Measurements from ENCODE around the gene FBLN2.
"Not testable (repeated sequence)": the region's sequence is repeated elsewhere in the genome, so short reads cannot be mapped to it uniquely, and the experiment has no call there.

FBLN2 gene

DNA sequence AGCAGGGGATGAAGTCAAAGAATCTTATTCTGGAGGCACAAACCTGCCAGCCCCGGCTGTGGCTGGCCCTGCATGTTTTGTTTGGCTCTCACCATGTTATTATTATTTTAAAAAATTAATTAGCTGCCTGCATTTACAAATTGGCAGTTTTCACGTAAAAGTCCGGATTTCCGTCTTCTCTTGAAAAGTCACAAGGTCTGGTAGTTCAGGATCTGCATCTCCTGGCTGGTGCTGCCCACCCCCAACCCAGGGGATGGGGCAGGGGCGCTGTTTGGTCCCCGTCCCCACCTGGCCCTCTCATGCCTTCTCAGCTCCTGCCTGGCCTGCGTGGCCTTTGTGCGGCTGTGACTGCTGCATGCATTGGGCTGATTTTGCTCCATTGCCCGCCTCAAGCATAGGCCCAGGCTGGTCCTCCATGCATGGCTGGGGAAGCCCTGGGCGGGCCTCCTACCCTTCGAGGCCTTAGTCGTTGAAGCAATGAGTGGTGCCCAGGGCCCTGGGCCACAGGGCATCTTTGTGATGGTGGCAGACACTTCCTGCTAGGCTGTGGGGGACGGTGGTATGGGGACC is 2.0 kb downstream of the FBLN2 start:
- DNase-seq, result no peak

DNA sequence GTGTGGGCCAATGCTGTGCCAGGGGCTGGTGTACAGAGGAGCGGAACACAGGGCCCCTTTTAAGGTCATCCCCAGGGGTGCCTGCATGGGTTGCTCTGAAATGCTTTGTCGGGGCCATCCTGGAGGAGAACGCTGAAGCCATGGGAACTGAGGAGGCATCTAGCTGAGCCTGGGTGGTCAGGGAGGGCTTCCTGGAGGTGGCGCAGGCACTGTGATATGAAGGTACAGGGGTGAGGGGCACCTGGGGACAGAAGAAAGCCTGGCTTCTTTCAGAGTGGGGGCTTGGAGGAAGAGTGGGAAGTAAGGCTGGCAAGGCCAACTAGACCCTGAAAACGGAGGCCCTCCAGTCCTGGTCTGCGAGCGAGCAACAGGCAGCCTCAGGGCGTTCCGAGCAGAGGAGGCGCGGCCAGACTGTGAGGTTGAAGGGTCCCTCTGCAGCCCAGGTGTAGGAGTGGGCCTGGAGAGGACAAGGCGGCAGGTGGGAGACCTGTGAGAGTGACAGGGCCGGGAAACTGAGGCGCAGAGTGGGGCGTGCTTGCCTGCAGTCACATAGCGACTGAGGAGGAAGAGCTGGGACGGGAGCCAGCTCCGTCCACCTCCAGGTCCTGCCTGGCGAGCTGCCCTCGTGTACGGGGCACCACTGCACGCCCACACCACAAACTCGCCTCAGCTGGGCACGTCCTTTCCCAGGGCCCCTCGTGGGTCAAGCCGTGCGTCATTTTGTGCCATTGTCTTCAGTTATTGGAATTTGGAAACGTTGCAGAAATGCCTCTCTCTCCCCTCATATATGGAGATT is 4.1 kb downstream of the FBLN2 start:
- DNase-seq, result no peak

DNA sequence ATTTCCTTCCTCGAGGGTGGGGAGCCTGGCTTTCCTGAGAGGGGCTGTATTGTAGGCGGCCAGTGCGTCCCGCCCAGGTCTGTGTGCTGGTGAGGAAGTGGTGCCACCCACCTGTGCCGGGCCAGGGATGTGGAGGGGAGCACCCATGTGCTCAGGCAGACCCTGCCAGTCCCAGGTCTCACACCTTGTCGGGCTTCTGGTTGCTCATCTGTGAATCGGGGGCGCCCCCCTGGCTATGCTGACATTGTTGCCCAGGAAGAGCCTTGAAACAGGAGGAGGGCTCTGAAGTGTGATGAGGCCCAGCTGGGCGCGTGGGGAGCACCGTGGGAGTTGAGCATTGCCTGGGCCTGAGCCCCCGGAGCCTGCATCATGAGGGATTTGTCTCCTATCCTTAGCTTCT is 4.8 kb downstream of the FBLN2 start:
- DNase-seq, result no peak

DNA sequence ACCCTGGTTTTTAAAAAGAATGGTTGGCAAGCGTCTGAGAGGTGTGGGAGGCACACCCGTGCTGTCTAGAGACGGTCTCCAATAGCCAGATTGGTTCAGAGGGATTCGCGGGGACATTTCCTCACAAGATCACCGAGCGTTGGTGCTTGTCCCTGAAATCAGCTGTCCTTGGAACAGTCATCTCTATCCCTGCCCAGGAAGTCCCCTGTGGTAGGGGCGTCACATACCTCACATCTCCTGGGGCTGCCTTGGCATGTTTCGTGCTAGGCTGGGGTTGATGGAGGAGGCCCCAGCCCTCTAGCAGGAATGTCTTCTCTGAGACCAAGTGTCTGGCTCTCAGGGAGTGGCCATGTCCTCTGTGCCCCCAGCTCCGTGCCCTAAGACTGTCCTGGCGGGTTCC is 6.8 kb downstream of the FBLN2 start:
- DNase-seq, result no peak

DNA sequence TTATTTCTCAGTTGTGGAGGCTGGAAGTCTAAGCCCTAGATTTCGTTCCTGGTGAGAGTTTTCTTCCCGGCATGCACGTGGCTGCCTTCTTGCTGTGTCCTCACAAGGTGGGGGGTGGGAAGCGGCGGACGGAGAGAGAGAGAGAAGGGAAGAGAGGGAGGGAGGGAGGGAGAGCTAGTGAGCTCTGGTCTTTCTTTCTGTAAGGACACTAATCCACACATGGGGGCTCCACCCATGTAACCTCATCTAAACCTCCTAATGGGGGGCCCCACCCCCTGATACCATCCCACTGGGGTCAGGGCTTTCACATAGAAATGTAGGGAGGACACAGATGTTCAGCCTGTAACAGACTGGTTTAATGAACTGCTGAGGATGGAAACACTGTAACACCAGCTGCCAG is 7.3 kb downstream of the FBLN2 start:
- peak; percentile 51 for DNase-seq

DNA sequence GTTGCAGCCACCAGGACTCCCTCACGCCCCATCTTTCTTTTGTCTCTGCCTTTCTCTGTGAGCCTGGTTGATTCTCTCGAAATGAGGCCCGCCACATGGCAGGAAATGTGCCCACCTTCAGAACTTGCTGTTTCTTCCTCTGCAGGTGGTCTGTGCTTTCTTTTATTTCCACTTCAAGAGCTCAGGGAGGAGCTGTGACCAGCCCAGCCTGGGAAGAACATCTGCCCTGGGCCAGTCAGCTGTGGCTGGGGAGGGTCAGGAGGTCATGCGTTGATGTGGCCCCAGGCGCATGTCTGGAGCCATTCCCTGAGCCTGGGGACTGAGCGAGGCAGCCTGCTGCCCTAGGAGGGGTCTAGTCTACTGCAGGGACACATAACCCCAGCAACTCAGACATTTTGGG is 8.0 kb downstream of the FBLN2 start:
- DNase-seq, result no peak

DNA sequence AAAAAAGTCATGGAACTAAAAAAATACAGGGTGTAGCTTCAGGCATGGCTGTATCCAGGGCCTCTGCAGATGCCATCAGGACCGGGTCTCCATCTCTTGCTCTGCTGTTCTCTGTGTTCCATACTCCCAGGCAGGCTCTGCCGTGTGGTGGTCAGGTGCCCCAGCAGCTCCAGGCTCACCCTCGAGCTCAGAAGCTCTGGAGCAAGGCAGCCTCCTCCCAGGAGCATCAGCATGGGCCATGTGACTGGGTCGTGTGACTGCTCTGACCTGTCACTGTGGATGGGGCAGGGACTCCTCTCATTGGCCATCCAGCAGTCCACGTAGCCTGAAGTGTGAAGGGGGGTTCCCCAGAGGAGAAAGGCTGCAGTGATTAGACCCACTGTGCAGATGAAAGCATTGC is 8.5 kb downstream of the FBLN2 start:
- DNase-seq, result no peak

DNA sequence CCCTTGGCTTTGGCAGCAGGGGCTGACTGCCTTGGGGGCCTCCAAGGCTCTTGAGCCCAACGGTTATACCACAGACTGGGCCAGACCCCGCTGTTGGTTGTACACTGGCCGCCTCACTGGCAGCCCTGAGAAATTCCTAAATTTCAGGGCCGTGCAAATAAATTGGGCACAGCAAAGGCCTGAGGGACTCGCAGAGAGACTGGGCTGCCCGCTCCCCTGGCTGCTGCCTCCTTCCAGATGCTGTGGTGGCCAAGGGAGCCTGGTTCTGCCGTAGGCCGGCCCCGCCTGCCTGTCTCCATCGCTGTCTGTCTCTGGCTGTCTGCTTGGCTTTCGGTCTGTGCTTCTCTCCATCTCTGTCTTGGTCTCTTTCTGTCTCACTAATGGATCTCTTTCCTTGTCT is 9.0 kb downstream of the FBLN2 start:
- no peak for DNase-seq

DNA sequence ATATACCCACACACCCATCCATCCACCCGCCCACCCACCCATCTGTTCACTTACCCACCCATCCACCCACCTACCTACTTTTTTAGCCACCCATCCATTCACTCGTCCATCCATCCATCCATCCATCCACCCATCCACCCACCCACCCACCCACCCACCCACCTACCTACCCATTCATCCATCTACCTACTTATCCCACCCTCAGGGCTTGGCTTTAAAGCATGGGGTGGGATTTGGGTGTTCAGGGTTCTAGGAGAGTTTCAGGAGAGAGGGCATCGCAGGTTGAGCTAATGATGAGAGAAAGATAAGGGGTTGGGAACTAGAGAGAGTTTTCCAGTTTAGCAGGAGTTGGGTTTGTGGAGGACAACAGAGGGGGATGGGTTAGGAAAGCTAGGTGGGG is 9.7 kb downstream of the FBLN2 start:
- DNase-seq, result no peak

DNA sequence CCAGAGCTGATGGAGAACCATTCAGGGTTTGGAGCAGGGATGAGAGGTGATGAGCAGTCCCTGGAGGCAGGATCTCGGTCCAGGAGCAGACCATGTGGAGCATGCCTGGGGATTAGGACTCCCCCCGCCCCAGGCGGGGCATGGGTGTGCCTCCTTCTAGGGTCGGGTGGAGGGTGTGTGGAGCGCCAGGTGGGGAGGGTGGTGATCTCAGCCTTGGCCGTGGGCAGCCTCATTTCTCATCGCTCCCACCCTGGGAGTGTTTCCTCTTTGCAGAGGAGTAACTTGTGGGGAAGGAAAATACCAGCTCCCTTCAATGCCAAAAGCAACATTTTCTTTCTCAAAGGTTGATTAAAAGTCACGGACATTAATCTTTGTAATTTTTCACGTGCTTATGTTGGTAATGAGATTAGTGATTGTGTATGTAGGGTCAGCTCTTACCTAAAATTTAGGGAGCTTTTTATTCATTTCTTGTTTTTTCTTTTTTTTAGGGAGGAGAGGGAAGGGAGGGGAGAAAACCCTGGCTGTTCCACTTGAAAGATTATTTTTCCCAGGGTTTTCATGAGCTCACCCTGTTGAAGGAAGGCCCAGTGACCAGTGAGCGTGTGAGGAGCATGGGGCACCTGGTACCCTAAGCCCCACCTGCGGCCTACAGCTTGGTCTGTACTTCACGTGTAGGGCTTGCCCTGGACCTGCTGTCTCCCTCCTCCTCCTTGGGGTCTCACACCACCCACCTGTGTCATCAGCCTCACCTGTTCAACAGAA is 11.0 kb downstream of the FBLN2 start:
- no peak for DNase-seq

DNA sequence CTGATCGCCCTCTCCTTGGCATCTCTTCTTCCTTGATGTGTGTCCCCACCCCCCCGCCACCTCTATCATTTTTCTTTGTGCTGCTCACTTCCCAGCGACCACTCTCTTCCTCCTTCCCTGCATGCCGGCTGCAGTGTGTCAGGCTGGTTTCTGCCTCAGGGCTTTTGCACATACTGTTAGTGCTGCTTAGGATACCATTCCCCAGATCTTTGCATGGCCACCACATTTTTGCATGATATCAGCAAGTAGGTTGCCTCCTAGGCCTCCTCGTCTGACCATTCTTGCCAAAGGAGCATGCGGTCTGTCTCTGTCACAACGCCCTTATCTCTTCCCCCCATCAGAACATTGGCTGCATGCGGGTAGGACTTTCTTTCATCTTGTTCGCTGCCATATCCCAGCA is 12.5 kb downstream of the FBLN2 start:
- DNase-seq, result no peak

DNA sequence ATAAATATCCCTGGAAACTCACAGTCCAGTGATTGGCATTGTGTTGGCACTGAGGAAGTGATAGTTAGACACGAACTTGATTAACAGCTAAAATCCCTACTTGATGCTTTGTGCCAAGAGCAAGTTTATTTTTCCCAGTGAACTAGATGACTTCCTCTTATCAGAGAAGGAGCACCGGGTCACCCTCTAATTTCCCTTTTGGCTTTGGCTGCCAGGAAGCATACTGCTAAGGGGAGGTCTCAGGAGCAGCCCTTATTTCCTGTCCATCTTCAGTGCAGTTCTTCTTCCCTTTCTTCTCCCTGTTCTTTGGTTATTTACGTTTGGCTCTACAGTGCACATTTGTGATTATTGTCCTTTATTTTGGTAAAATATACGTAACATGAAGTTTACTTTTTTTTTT is 13.0 kb downstream of the FBLN2 start:
- no peak for DNase-seq

DNA sequence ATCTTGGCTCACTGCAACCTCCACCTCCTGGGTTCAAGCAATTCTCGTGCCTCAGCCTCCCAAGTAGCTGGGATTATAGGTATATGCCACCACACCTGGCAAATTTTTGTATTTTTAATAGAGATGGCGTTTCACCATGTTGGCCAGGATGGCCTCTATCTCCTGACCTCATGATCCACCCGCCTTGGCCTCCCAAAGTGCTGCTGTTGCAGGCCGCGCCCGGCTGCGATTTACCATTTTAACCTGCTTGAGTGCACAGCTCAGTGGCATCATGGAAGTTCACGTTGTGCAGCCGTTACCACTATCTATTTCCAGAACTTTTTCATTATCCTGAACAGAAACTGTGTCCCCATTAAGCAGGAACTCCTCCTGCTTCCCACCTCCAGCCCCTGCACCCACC is 13.5 kb downstream of the FBLN2 start:
- DNase-seq, result not testable (repeated sequence)

DNA sequence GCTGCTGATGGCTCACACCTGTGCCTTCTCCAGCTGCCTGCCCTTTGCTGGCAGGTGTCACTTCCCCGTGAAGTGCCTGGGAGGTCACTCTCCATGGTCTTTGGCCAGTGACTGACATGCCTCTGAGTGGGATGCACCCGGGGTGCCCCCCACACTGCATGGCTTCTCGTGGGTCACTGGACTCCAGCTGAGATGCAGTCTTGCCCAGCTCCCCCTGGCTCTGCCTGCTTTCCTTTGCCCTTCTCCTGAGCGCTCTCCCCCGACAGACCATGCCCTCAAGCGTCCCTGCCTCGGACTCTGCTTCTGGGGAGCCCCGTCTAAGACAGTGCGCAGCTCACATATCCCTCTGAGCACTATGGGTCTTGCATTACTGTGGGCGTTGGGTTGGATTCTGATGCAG is 14.4 kb downstream of the FBLN2 start:
- DNase-seq, result no peak

DNA sequence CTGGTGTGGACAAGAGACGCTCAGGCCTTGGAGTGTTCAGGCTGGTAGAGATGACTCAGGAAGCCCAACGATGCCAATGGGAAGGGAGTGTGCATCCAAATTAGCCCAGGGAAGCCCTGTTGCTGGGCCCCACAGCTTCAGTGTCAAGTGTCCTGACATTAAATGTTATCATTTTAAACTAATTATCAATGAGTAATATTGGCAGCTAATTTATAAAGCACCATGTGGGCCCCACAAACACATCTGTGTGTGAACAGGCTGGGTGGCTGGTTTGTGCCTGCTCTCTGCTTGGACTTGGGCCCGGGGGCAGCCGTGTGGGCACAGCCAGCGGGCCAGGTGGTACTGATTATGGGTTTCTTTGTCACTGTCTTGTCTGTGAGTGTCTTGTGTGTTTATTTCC is 15.0 kb downstream of the FBLN2 start:
- no peak for DNase-seq

DNA sequence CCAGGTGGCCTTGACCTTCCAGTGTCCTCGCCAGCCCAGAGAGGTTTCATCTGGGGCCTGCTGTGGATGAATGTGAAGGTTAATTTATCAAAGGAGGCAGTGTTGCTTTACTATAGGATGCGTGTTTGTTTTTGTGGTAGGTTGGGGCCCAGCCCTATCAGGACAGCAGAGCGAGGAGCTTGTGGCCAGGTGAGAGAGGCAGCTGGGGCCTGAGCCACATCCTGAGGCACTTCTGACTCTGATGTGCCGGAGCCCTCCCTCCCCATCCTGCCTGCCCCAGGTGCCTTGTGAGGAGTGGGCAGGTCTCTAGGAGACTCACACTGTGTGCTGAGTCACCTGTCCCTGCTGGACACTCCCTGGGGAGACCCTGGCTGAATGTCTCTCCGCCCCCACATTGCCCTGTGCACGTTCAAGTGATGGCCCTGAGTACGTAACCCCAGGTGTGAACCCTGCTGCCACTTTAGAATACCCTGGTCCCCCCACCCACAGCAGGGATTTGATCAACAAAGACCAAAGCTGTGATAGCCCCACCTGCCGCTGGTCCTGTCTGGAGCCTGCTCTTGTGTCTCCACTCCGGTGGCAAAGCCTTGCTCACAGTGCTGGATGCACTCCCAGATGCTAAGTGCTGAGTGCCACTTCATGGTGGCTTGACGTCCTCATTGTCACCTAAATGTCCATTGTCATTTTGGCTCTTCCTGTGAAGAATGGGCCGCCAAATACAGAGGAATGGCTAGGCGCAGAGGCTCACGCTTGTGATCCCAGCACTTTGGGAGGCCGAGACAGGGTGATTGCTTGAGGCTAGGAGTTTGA is 16.0 kb downstream of the FBLN2 start:
- no peak for DNase-seq

DNA sequence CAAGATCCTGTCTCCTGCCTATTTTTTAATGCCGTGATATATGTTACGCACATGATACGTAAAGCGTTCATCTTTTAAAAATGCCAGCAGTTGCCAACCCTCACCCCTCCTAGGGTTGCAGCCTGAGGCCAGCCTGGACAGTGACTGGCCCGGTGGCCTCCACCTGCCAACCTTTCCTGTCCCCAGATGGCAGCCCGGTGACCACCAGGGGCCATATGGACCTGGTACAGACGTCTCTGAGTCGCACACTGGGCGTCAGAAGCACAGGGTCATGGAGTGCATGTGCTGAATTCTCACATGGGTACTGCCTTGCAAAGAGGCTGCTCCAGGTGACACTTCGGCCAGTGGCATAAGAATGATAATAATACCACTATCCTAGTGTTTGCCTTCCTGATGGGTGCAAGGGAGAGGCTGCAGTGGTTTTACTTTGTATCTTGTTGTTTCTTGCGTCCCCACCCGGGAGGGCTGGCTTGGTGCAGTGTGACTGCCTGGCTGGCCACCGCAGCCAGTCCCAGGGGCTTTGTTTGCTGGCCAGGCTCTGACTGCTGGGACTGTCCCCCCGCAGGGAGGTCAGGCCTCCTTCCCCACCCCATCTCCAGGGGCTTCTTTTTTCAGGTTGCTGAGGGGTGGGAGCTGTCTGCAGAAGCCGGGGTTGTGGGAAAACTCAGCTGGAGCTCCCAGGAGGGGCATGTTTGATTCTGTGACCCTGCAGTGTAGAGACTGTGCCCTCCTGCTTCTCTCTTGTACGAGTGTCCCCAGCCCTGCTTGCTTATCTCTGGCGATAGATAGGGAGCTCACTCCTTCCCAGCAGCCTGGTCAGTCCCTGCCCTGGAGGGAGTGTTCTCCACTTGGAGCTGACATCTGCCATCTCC is 16.9 kb downstream of the FBLN2 start:
- DNase-seq, result no peak

DNA sequence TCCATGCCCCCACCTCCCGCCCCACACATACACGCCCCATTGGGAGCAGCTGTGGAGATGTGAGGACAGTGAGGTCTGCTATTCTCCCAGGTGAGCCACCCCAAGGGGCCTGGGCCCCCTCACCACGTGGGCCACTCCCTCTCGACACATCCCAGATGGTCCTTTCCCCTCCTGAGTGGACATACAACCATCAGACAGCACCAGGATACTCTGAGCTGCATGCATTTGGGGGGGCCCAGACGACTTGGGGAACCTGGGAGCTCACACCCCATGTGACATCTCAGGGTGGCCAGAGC is 17.5 kb downstream of the FBLN2 start:
- DNase-seq, result no peak

DNA sequence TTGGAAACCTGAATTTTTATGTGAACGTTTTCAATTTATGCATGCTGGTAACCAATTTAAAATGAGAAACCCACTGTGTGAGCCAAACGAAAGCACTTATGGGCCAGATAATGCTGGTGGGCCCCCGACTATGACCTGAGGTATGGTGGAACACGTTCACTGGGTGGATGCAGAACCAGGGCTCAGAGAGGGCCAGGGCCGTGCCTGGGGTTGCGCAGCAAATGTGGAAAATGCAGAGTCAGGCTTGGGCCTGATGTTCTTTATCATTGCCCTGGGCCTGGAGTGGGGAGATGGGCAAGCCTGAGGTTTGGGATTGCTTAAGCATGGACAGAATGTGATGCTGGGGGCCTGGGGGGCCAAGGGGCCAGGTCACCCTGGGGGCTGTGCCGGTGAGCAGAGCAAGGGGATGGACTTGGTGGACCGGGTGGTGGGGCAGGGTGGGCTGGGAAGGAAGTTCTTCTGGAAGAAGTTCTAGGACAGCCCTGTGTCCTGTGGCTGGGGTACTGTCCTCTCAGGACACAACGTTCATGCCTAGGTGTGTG is 17.9 kb downstream of the FBLN2 start:
- DNase-seq, result no peak

DNA sequence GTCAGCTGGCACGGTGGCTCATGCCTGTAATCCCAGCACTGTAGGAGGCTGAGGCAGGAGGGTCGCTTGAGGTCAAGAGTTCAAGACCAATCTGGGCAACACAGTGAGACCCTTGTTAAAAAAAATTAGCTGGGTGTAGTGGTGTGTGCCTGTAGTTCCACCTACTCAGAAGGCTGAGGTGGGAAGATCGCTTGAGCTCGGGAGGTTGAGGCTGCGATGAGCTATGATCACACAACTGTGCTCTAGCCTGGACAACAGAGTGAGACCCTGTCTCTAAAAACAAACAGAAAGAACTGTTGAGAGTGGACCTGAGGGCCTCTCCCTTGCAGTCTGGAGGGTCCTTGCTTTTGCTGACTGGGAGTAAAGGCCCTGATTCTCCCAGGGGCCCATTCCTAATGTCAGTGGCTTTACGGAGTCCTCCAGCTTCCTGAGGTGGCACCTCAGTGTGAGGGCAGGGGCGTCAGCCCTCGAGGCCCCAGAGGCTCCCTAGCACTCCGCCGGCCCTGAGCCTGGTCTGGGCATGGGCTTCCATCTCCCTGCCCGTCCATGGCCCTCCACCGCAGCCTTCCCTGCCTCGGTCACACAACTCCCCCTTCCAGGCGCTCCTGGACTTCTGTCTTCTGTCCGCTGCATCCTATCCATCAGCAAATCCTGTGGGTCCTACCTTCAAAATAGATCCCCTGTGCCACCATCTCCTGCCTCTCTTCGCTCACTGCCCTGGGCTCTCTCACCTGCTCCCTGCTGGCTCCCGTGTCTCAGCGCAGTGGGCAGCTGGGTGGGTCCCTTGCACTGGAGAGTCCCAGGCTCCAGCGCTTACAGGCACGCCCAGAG is 19.0 kb downstream of the FBLN2 start:
- no peak for DNase-seq

DNA sequence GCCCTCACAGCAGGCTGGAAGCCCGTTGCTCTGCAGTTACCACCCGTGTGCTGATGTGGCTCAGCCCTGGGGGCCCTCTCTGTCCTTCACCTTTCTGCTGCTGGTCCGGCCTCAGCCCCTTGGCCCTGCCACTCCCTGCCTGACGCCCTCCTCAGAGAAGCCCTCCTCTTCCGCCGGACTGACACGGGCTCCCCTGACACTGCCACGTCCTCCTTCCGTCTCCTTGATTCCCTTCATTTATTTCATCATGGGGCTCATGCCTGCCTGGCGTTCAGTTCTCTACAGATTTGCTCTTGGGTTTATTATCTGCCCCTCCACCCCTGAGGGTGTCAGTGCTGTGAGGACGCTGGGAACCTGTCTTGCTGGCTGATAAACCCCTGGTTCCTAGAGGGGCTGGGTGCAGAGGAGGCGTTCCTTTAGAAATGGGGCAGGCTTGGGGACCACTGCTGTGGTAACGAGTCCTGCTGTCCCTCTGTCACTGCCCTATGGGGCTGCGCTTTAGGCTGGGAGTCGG is 19.6 kb downstream of the FBLN2 start:
- no peak for DNase-seq
